ENCODE data around the gene MS4A5.
"Not testable (repeated sequence)": the region's sequence is repeated elsewhere in the genome, so short reads cannot be mapped to it uniquely, and the experiment has no call there.

Gene MS4A5

DNA sequence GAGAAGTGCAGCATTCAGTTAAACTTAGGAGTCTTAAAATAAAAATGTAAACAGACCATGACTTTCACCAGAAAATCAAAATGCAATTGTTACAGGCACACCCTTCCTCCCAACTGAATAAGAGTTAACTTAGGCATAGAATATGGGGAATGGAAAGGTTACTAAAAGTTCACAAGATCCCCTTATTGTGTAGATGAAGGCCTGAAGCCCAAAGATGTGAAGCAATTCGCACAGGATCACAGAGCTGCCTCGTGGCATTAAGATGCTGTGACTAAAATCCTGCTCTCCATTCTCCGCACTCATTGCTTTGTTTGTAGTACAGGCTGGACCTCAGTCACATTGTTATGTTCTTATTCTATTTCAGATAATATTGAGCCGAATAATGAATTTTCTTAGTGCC is 4.0 kb downstream of the MS4A5 start:
- Histone ChIP-seq H3K36me3 (ENCODE audit: insufficient read depth, low read depth, low read length) (no peaks in the 10 kb centered on the region), H3K27me3 (ENCODE audit: insufficient read depth, low read length) (no peaks in the 10 kb centered on the region), H3K4me3 (ENCODE audit: low read length) (no peak overlapping the region), H3K4me1 (ENCODE audit: insufficient read depth, low read length) (no peaks in the 10 kb centered on the region), H3K9ac (ENCODE audit: low read depth, low read length) (no peak overlapping the region), H3K27ac (ENCODE audit: low read length) (no peak overlapping the region), H3K9me3 (ENCODE audit: insufficient read depth, low read depth, low read length) (no peaks in the 10 kb centered on the region)

DNA sequence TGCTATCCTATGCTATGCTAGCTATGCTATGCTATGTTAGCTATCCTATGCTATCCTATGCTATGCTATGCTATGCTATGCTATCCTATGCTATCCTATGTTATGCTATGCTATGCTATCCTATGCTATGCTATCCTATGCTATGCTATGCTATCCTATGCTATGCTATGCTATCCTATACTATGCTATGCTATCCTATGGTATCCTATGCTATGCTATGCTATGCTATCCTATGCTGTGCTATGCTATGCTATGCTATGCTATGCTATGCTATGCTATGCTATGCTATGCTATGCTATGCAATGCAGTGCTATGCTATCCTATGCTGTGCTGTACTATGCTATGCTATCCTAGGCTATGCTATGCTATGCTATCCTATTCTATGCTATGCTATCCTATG is 17.7 kb downstream of the MS4A5 start:
- Histone ChIP-seq H3K4me1 (ENCODE audit: insufficient read depth, low read length) (no peaks in the 10 kb centered on the region), H3K36me3 (ENCODE audit: insufficient read depth, low read depth, low read length) (no peaks in the 10 kb centered on the region), H3K27me3 (ENCODE audit: insufficient read depth, low read length) (no peaks in the 10 kb centered on the region), H3K9me3 (ENCODE audit: insufficient read depth, low read depth, low read length) (peaks cover 4% of the 10 kb centered on the region; the same call in 1 of the 2 replicates), H3K9ac (ENCODE audit: low read depth, low read length) (no peak overlapping the region), H3K4me3 (ENCODE audit: low read length) (no peak overlapping the region), H3K27ac (ENCODE audit: low read length) (no peak overlapping the region)

DNA sequence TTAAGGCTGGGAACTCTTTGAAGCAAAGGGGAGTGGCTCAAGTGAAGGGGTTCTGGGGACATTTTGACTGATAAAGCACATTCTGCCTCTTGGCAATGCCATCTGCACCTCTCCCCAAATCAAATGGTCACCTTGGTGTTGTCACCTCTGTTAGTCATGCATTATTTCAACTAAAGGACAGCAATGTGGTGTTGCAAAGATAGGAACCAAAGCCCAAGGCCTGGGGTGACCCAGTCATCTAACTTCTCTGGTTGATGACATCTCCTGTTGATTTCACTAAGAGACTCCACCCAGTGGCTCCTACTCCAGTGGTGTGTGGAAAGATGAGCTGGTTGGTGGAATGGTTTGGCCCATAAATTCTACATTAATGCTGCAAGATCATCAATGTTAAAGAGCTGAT is 18.5 kb downstream of the MS4A5 start:
- Histone ChIP-seq H3K27ac (ENCODE audit: low read length) (no peak overlapping the region), H3K4me3 (ENCODE audit: low read length) (no peak overlapping the region), H3K4me1 (ENCODE audit: insufficient read depth, low read length) (no peaks in the 10 kb centered on the region), H3K9me3 (ENCODE audit: insufficient read depth, low read depth, low read length) (peaks cover 4% of the 10 kb centered on the region; the same call in 1 of the 2 replicates), H3K9ac (ENCODE audit: low read depth, low read length) (no peak overlapping the region), H3K27me3 (ENCODE audit: insufficient read depth, low read length) (no peaks in the 10 kb centered on the region), H3K36me3 (ENCODE audit: insufficient read depth, low read depth, low read length) (no peaks in the 10 kb centered on the region)

DNA sequence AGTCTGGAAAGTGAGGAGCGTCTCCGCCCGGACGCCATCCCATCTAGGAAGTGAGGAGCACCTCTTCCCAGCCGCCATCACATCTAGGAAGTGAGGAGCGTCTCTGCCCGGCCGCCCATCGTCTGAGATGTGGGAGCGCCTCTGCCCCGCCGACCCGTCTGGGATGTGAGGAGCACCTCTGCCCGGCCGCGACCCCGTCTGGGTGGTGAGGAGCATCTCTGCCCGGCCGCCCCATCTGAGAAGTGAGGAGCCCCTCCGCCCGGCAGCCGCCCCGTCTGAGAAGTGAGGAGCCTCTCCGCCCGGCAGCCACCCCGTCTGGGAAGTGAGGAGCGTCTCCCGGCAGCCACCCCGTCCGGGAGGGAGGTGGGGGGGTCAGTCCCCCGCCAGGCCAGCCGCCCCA is 21.8 kb downstream of the MS4A5 start:
- H3K9ac ChIP-seq (ENCODE audit: low read depth, low read length); H3K27ac ChIP-seq (ENCODE audit: low read length); H3K27me3 ChIP-seq (ENCODE audit: insufficient read depth, low read length); H3K4me3 ChIP-seq (ENCODE audit: low read length); H3K9me3 ChIP-seq (ENCODE audit: insufficient read depth, low read depth, low read length); H3K36me3 ChIP-seq (ENCODE audit: insufficient read depth, low read depth, low read length); H3K4me1 ChIP-seq (ENCODE audit: insufficient read depth, low read length): not testable (repeated sequence)

DNA sequence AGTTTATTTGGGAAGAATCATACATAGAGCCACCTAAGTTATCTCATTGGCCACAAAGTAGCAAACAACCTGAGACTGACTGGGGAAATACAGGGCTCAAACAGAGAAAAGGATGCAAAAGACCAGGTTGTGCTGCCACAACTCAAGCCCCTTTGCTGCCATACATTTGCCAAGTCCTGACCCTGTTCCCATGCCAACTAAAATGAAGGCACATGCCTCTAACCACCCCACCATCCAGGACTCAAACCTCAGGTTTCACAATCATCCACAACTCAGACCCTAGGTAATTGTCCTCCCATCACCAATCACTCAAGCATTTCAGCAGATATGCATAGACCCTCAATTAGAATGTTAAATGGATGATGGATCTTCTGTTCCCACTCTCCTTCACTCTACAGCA is 24.8 kb downstream of the MS4A5 start:
- Histone ChIP-seq H3K36me3 (ENCODE audit: insufficient read depth, low read depth, low read length) (no peaks in the 10 kb centered on the region), H3K4me3 (ENCODE audit: low read length) (no peak overlapping the region), H3K4me1 (ENCODE audit: insufficient read depth, low read length) (no peaks in the 10 kb centered on the region), H3K9me3 (ENCODE audit: insufficient read depth, low read depth, low read length) (peaks cover 4% of the 10 kb centered on the region; the same call in 1 of the 2 replicates), H3K9ac (ENCODE audit: low read depth, low read length) (no peak overlapping the region), H3K27me3 (ENCODE audit: insufficient read depth, low read length) (no peaks in the 10 kb centered on the region), H3K27ac (ENCODE audit: low read length) (no peak overlapping the region)

DNA sequence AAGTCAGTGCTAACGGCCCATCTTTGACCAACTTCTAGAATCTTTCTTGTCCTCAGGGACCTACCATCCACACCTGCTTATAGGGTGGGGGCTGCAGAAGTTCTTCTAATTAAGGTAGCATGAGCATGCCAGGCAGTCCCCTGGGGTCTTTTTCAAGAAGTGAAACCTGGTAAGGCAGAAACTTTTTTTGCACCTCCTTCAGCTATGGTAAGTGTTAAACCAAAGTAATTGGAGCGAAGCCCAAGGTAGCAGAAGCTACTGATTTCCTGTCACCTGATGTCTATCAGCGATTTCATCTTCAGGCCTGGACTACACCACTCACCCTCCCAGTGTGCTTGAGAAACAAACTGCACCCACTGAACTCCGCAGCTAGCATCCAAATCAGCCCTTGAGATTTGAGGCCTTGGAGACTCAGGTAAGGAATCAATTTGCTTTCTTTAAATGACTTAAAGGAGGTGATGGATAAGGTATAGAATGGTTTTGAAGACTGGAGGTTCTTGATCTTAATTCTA is 26.2 kb downstream of the MS4A5 start, which contains the start of gene MS4A1:
Gene MS4A1, plus strand, starts transcription at position 317 of the 512 bp plus-strand sequence. CDS start 6,528 bp downstream, outside the sequence.
- H3K4me1 ChIP-seq (ENCODE audit: insufficient read depth, low read length), result no peaks in the 10 kb centered on the region
- no peaks in the 10 kb centered on the region for H3K9me3 ChIP-seq (ENCODE audit: insufficient read depth, low read depth, low read length)
- H3K9ac ChIP-seq (ENCODE audit: low read depth, low read length), result no peak within 1 kb of the TSS
- H3K27me3 ChIP-seq (ENCODE audit: insufficient read depth, low read length), result no peaks in the 10 kb centered on the region
- H3K36me3 ChIP-seq (ENCODE audit: insufficient read depth, low read depth, low read length), result no peaks in the 10 kb centered on the region
- H3K4me3 ChIP-seq (ENCODE audit: low read length), result no peak within 1 kb of the TSS
- H3K27ac ChIP-seq (ENCODE audit: low read length), result no peak within 1 kb of the TSS

DNA sequence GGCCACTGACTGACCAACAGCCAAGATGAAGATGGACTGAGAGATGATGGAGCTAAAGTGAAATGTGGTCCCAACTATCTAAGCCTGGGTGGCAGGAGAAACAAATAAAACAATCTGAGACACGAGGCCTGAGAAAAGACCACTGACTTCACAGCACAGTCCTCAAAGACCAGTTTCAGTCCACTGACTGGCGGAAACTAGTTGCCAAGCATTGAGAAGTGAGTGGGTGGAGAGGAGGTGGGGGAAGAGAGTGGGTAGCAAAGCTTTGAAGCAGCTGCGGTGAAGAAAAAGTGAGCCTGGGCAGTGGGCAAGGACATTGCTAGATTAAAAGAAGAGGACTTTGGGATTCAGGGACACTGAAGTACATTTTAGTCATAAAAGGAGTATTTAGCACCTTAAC is 28.2 kb downstream of the MS4A5 start:
- H3K4me1 ChIP-seq (ENCODE audit: insufficient read depth, low read length), result no peaks in the 10 kb centered on the region
- H3K4me3 ChIP-seq (ENCODE audit: low read length), result no peak overlapping the region
- H3K9me3 ChIP-seq (ENCODE audit: insufficient read depth, low read depth, low read length), result no peaks in the 10 kb centered on the region
- H3K27me3 ChIP-seq (ENCODE audit: insufficient read depth, low read length), result no peaks in the 10 kb centered on the region
- no peak overlapping the region for H3K27ac ChIP-seq (ENCODE audit: low read length)
- H3K9ac ChIP-seq (ENCODE audit: low read depth, low read length), result no peak overlapping the region
- H3K36me3 ChIP-seq (ENCODE audit: insufficient read depth, low read depth, low read length), result no peaks in the 10 kb centered on the region

DNA sequence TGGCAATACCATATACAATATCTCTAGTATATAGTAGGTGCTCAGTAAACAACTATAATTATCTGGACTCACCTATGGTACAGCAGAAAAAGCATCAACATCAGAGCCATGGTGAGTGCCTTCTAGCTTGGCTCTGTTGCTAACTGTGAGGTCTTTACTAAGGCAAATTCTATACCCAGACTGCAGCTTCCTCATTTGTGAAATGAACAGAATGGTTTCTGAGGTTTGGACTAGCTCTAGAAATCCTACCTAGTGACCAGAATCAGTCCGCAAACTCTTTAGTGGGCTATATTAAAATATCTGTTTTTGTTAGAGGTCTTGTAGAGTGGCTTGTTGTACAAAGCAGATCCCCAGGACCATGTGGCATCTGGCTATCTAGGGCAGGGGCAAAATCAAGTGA is 30.0 kb downstream of the MS4A5 start:
- H3K9me3 ChIP-seq (ENCODE audit: insufficient read depth, low read depth, low read length), result no peaks in the 10 kb centered on the region
- H3K4me1 ChIP-seq (ENCODE audit: insufficient read depth, low read length), result no peaks in the 10 kb centered on the region
- H3K4me3 ChIP-seq (ENCODE audit: low read length), result no peak overlapping the region
- no peak overlapping the region for H3K27ac ChIP-seq (ENCODE audit: low read length)
- no peak overlapping the region for H3K9ac ChIP-seq (ENCODE audit: low read depth, low read length)
- no peaks in the 10 kb centered on the region for H3K27me3 ChIP-seq (ENCODE audit: insufficient read depth, low read length)
- H3K36me3 ChIP-seq (ENCODE audit: insufficient read depth, low read depth, low read length), result no peaks in the 10 kb centered on the region

DNA sequence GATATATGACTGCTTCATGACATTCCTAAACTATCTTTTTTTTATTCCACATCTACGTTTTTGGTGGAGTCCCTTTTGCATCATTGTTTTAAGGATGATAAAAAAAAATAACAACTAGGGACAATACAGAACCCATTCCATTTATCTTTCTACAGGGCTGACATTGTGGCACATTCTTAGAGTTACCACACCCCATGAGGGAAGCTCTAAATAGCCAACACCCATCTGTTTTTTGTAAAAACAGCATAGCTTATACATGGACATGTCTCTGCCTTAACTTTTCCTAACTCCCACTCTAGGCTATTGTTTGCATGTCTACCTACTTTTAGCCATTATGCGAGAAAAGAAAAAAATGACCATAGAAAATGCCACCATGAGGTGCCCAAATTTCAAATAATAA is 39.5 kb downstream of the MS4A5 start:
- H3K27me3 ChIP-seq (ENCODE audit: insufficient read depth, low read length), result no peaks in the 10 kb centered on the region
- no peaks in the 10 kb centered on the region for H3K9me3 ChIP-seq (ENCODE audit: insufficient read depth, low read depth, low read length)
- no peak overlapping the region for H3K27ac ChIP-seq (ENCODE audit: low read length)
- H3K9ac ChIP-seq (ENCODE audit: low read depth, low read length), result no peak overlapping the region
- no peaks in the 10 kb centered on the region for H3K4me1 ChIP-seq (ENCODE audit: insufficient read depth, low read length)
- H3K36me3 ChIP-seq (ENCODE audit: insufficient read depth, low read depth, low read length), result no peaks in the 10 kb centered on the region
- H3K4me3 ChIP-seq (ENCODE audit: low read length), result no peak overlapping the region

DNA sequence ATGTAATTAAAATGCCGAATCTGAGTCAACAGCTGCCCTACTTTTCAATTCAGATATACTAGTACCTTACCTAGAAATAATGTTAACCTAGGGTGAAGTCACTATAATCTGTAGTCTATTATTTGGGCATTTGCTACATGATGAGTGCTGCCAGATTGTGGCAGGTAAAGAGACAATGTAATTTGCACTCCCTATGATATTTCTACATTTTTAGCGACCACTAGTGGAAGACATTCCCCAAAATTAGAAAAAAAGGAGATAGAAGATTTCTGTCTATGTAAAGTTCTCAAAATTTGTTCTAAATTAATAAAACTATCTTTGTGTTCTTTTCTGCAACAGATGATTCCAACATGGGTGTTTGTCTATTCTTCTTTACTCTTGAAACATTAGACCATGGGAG is 40.4 kb downstream of the MS4A5 start:
- Histone ChIP-seq H3K27me3 (ENCODE audit: insufficient read depth, low read length) (no peaks in the 10 kb centered on the region), H3K9ac (ENCODE audit: low read depth, low read length) (no peak overlapping the region), H3K36me3 (ENCODE audit: insufficient read depth, low read depth, low read length) (no peaks in the 10 kb centered on the region), H3K27ac (ENCODE audit: low read length) (no peak overlapping the region), H3K4me3 (ENCODE audit: low read length) (no peak overlapping the region), H3K9me3 (ENCODE audit: insufficient read depth, low read depth, low read length) (no peaks in the 10 kb centered on the region), H3K4me1 (ENCODE audit: insufficient read depth, low read length) (no peaks in the 10 kb centered on the region)

DNA sequence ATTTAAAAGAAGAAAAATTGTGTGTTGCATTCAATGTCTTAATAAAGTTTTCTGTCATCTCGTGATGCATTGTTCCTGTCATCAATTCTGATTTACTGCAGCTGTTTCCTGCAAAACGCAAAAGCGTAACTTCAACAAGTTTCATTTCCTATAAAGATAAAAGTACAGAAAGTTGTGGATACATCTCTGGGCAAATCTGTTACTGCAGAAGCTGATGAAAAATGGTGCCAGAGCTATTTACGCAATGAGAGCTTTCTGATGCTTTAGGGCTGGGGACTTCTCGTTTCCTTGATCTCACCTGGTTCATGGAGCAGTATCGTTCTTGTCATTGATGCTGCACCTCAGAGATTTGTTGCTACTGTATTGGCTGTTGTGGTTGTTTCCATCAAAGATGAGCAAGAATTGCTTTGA is 47.7 kb downstream of the MS4A5 start:
- Histone ChIP-seq H3K27ac (ENCODE audit: low read length) (no peak overlapping the region), H3K27me3 (ENCODE audit: insufficient read depth, low read length) (no peaks in the 10 kb centered on the region), H3K4me3 (ENCODE audit: low read length) (no peak overlapping the region), H3K4me1 (ENCODE audit: insufficient read depth, low read length) (no peaks in the 10 kb centered on the region), H3K9me3 (ENCODE audit: insufficient read depth, low read depth, low read length) (no peaks in the 10 kb centered on the region), H3K9ac (ENCODE audit: low read depth, low read length) (no peak overlapping the region), H3K36me3 (ENCODE audit: insufficient read depth, low read depth, low read length) (no peaks in the 10 kb centered on the region)

DNA sequence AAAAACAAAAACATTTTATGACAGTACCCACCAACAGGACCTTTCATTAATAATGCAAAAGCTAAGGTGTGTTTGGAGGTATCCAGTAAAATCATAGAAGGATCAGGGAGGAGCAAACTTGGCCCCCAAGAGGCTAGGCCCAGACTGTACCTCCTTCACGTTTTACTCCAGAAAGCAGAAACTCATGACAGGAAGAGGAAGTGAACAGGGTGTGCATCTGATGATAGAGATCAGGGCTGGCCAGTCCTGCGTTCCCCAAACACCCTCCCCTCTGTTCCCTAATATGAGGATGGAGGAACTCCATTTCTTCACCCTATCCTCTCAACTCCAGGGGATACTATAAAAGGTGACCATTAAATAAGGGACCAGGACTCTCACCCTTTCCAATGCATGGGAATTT is 53.0 kb downstream of the MS4A5 start:
- no peaks in the 10 kb centered on the region for H3K36me3 ChIP-seq (ENCODE audit: insufficient read depth, low read depth, low read length)
- H3K4me3 ChIP-seq (ENCODE audit: low read length), result no peak overlapping the region
- no peaks in the 10 kb centered on the region for H3K4me1 ChIP-seq (ENCODE audit: insufficient read depth, low read length)
- H3K9me3 ChIP-seq (ENCODE audit: insufficient read depth, low read depth, low read length), result no peaks in the 10 kb centered on the region
- H3K27ac ChIP-seq (ENCODE audit: low read length), result no peak overlapping the region
- H3K27me3 ChIP-seq (ENCODE audit: insufficient read depth, low read length), result no peaks in the 10 kb centered on the region
- H3K9ac ChIP-seq (ENCODE audit: low read depth, low read length), result no peak overlapping the region

DNA sequence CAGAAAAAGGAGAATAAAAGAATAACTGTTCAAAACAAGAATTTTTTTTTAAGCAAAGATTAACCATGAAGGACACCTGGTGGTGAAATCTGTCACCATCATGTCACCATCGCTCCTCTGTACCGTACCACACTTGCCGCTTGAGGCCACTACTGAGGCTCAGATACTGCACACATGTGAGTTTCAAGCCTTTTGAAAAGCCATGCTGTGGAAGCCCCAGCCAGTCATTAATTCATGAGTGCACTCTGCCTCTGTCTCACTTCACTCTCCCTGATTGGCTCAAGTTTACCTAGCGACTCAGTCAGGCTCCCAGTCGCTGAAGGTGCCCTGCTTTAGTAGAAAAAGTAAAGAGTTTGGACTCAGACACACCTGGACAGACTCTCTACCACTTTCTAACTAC is 56.6 kb downstream of the MS4A5 start:
- no peak overlapping the region for H3K9ac ChIP-seq (ENCODE audit: low read depth, low read length)
- no peak overlapping the region for H3K27ac ChIP-seq (ENCODE audit: low read length)
- H3K27me3 ChIP-seq (ENCODE audit: insufficient read depth, low read length), result no peaks in the 10 kb centered on the region
- H3K9me3 ChIP-seq (ENCODE audit: insufficient read depth, low read depth, low read length), result no peaks in the 10 kb centered on the region
- no peaks in the 10 kb centered on the region for H3K4me1 ChIP-seq (ENCODE audit: insufficient read depth, low read length)
- H3K4me3 ChIP-seq (ENCODE audit: low read length), result no peak overlapping the region
- H3K36me3 ChIP-seq (ENCODE audit: insufficient read depth, low read depth, low read length), result no peaks in the 10 kb centered on the region
